NCI-H510A treated with DMSO at 0.1 percent for 48 hours (cell line): ENCODE measurements around the gene CAPN13.

ENCODE experiments used
- DNase-seq: peaks from one replicate; lab custom pipeline; 2025; lab: John Stamatoyannopoulos, UW

The CAPN13 gene

DNA sequence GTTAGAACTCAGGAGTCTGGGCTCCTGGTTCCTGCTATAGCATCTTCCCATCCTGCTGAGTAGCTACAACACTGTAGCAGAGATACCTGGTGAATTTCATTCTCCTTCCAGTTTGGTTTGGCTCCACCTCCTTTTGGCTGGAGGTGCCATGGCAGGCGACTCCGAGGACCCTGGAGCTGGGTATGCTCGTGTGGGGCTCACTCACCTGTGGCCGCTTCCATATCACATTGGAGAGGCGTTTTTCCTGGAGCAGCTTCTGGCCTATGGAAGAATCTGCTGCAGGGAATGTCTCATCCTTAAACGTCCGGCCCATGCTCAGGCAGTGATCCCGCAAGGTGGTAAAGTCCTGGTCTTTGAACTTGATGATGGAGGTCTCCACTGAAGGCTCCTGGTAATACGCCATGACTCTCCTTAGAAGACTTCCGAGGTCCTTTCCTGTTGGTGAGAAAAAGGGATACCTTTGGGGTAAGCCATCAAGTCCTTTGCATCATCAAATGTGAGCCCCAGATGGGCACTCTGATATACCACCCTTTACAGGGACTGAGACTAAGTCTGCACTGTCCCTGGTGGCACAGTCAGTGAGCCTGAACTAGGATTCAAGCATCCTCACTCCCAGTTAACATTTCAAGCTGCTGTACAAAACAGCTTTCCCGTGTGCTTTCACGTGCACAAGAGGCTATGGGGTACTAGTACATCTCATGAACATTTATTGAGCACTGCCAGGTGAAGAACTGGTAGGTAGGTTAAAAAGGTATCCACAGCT, 20.1 kb downstream of the CAPN13 start:
- DNase-seq = no peak

DNA sequence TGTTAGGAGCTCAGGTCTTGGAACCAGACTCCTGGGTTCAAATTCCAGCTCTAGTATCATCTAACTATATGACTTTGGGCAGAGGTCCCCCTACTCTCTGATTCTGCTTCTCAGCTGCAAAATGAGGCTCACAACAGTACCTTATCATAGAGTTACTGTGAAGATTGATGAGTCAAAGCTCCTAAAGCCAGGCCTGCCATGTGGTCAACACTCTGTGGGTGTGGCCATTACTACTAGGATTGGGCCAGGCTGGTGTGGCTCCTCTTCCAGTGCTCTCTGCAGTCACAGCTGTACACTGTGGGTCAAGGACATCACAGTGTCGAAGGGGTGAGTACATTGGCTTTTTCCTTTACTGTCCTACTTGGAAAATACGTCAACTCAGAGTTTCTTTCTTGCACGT, 22.6 kb downstream of the CAPN13 start:
- DNase-seq = no peak

DNA sequence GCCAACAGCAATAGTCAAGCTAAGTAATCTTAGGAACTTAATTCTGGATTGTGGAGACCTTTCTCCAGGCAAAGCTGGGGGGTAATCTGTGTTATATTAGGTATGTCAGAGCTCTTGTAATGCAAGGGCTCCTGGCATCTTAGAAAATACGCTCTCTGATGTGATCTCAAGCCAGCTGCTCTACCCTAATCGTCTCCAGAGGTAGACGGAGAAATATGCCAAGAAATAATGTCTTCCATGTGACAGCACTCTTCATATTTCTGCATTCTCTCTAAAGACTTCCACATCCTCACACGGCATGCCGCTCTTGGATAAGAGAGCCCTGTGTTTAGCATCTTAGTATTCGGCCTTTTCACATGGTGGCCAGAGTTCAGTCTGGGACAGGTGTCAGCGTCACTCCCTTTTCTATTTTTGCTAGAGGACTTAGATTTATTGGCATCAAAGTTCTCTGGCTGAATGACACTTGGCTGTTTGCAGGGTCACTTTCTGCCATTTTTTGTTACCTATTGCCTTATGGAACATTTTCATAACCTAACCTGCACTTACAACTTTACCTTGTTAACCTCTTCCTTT, 25.2 kb downstream of the CAPN13 start:
- no peak for DNase-seq

DNA sequence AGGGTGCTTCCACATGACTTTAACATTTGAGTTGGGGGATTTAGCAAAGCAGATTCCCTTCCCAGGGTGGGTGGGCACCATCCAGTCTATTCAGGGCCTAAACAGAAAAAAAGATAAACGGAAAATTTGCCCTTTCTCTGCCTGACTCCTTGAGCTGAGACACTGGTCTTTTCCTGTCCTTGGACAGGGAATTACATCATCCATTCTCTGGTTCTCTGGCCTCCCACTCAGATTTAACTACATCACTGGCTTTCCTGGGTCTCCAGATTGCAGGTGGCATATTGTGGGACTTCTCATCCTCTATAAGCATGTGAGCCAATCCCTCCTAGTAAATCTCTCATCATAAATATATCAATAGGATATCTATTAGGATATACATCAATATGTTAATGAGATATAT, 25.8 kb downstream of the CAPN13 start:
- DNase-seq = no peak

DNA sequence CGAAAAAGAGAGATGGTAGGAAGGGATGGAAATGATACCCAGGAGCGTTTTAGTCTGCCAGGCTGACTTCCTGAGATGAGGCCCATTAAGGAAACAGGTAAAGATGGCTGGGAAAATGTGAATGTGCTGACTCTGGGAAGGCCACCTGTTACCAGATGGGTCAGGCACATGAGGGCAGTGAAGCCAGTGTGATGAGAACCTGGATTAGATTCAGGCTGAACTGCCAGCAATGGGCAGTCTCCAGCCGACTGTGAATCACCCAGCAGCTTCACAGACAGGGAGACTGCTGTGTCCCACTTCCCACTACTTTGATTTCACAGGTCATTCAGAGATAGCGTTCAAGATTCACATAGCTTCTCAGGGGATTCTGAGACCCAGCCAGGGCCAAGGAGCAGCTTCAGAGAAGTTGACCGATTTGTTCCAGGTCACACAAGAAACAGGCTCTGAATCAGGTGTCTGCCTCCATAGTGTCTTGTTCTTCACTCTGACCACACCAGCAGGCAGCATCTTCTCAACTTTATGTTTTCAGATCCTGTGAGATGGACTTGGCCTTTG, 26.4 kb downstream of the CAPN13 start:
- no peak for DNase-seq

DNA sequence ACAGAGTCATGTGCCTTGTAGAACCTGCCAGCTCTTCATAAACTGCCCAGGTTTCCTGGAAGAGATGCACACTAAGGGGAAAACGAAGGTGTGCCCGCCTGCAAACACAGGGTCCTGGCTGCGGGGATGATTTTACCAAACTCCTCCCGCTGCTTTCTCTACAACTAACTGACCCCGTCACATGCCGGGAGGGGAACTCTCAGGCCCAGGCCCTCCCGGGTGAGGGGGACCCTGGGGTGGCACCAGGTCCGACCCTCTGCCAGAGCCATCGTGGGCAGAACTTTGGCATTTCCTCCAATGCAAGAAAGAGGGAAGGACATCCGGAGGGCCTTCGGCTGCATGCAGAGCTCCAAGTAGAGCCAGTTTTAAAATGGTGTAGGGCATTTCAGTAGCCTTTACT, 28.6 kb downstream of the CAPN13 start:
- no peak for DNase-seq

DNA sequence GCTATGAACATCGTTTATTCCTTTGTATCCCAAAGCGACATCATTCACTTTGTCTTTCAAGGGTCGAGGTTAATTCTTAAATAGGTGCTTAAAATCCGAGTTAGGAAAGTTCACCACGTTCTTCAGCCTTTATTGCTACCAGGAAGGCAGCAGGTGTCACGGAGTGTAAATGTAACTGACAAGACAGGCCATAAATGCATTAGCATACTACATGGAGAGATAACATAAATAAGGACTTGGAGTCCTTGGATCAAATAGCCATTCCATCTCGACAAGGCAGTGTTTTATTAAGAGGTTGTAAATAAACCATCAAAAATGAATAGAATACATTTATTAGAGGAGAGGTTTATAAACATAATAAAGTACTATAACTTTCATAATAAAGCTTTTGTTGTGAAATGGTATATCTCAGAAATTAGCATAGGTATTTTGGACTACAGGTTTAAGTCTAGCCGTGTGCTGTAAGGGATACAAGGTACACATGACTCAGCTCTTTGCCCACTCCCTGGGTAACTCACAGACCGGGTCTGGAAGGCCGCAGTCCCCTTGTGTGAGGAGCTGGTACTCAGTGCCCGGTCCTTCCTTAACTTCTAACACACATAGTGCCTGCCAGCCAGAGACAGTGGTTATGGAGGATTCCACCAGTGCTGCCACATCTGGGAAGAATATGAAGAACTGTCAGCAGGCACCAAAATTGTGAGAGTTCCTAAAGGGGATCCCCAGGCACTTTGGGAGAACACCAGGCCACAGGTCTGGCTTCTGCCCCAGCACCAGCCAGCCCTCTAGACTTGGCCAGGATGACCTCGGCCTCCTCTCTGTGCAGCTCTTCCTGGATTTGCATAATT, 29.4 kb downstream of the CAPN13 start:
- DNase-seq = no peak

DNA sequence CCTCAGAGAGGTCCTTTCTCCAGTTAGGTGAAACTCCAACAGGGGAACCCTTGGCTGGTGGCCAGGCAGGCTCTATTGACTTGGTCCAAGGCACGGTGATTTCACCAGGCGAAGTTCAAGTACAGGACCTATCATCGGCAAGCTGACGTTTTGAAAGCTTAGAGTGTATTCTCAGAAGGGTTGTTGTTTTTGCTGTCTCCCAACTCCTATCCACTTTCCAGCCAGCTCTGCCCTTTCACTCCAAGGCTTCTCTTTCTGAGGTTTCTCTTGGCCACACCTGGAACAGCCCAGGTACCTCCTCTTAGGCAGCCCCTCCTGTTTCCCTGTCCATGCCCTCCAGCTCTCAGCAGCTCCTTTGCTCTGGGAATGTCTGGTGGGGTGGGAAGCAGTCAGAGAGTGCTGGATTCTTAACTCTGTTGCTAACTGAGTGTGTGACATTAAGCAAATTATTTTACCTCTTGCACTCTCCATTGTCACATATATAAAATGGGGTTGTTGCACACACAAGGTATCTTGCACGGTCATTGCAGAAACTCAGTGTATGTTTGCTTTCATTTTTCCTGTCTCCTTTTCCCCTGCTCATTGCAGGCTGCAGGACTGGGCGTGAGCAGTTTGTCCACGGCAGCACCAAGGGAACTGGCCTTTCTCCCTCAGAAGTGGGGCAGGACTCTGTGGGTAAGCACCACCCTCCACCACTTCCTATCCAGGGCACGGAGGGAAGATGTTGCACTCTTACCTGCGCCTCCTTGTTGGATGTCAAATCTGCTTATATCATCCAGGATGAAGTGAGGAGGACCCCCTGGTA, 30.2 kb downstream of the CAPN13 start:
- DNase-seq = no peak

DNA sequence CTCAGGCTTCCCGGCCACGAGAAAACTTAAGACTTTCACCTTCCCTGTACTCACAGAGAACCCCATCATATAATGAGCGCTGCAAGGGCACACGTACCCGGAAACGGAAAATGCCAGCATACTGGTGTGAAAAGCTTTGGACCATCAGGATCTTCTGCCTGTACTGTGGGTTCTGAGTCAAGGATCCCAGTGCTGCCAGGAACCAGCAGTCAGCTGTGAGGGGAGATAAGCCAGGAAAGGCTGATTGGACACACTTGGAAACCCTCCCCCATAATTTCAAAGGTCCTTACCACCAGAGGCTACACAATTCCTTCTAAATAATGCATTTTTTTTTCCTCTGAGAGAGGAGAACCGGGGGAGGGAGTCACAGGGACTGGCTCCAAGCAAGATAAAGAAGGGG, 31.4 kb downstream of the CAPN13 start:
- no peak for DNase-seq

DNA sequence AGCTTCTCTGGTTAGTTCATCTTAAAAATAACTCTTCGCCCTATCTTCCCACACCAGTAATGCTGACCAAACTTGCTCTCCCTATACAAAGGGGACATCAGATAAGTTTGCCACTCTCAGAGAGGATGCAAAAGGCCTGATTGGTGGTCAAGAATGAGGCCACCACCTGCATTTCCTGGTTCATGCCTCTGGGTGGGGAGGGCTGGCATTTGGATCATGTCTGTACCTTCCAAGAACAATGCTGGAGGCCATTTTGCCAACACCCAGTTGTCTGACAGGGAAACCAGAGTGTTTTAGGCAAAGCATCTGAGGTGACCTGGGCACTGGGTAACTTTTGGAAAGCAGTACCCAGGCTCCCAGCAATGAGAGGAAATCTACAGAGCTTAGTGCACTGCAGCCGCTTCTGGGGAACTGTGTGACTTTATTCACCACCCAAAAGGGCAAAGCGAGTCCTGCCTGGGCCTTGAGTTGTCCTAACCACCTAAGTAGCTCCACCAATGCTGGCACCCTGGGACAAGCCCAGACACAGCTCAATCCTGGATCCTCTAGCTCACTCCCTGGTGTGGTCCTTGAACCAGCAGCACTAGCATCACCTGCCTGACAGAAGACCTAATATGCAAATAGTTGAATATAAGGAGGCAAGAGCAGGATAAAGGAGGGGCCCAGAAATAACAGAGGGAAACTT, 35.1 kb downstream of the CAPN13 start:
- no peak for DNase-seq

DNA sequence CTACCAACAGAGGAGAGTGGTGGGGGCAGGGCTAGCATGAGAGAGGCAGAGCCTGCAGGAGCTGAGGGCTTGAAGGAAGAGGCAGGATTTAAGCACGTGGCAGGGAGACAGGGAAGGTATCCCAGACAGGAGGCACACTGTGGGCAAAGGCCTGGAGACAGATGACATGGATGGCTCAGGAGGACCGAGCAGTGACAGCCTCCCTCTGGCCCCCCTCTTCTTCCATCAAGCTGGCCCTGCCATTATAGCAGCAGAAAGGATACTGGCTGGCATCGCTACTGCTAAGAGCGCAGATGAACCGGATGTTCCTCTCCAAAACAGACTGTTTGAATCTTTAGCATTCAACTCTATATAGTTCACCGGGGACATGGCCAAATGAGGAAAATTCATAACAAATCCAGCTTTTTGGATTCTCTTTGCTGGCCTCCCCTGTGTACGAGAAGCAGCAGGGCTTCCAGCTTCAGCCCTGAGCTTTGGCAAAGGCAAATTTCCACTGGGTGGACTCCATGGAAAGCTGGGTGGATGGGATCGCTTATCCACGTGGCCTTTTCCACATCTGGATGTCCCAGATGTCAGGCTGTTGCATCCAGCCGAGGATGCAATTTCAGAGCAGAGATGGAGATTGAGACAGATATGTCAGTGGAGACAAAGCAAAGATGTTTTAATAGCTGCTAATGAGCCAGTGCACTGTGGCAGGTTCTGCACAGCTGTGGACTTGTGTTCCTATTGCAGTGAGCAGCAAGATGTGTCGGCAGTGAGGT, 36.2 kb downstream of the CAPN13 start:
- no peak for DNase-seq

DNA sequence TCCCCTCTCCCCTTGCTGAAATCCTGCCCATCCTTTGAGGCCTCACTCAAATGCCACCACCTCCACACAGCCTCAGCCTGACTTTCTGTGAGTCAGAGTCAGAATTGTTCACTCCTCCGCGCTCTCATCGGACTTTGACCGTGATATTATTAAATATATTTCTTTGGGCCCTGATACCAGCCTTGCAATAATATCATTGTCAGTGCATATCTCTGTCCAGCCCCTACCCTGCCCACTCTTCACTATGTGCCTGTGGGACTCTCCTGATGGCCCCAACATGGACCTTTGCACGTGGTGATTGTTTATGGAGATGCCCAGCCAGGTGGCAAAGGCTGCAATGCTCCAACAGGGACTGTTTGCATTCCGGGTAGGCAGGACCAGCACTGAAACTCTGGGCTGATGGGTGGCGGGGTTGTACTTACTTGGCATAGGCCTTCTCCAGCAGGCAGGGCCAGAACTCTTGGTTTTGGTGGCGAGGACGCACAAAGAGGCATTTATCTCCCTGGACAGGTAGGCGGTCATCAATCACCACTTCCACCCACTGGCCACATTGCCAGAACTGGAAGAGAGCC, 37.3 kb downstream of the CAPN13 start:
- no peak for DNase-seq

DNA sequence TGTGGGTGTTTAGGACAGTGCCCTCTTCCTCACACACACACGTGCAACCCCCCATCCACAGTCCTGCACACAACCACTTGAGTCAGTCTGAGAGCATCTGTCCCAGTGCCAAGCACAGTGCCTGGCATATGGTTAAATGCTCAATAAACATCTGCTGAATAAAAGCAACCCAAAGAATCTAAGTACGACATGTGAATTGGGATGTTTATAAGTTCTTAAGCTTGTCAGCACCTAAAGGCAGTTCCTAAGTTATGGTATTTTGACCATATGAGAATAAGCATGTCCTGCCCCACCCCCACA, 37.8 kb downstream of the CAPN13 start:
- no peak for DNase-seq

DNA sequence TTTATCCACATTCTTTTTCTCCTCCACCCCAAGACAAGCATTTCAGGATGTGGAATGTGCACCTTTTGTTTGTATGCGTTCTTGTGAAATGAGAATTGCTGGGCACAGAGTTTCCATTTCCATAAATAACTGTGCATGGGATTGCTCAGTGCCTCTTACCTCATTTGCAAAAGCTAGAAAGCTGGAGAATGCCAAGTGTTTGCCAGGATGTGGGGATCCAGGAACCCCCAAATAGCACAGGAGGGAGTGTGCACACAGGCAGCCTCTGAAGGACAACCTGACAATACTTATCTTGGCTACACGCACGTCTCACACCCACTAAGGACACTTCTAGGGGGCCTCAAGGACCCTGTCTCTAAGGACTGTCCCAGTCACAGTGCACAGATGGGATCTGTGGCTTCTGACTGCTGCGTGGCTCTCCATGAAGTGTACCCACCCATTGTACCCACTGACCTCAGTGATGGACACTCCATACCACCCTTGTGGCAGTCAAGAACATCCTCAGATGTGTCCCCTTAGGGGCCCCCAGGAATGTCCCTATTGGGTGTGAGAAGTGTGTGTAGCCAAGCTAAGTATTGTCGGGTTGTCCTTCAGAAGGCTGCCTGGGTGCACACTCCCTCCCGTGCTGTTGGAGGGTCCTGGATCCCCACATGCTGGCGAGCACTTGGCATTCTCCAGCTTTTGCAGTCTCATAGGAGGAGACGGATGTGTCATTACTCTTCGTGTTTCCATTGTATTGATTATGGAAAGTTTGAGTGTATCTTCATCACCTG, 38.4 kb downstream of the CAPN13 start:
- DNase-seq = no peak

DNA sequence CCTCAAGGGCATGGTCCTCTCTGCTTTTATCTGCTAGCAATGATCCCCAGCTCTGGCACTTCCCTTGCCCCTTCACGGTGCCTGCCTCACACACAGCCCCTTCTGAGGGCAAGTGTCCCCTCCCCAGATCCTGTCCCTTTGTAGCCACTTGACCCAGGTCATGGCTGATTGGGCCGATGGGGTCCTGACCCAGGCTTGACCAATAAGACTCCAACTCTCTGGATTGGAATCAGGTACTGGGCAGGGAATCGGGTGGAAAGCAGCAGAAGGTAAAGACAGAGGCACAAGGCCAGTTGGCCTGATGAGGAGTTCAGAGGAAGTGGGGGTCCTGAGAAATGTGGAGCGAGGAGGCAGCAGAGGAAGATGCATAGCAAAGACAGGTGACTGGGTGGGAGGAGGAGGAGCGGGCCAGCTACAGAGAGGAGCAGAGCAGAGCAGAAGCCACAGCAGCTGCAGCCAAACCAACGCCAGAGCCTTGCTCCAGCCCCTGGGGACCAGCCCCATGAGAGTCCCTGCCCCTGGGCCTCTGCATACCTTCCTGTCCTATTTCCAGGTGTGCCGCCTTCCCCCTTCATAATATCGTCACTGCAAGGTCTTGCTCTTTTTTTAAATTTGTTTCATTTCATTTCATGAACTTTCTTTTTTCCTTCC, 39.1 kb downstream of the CAPN13 start:
- DNase-seq = no peak

DNA sequence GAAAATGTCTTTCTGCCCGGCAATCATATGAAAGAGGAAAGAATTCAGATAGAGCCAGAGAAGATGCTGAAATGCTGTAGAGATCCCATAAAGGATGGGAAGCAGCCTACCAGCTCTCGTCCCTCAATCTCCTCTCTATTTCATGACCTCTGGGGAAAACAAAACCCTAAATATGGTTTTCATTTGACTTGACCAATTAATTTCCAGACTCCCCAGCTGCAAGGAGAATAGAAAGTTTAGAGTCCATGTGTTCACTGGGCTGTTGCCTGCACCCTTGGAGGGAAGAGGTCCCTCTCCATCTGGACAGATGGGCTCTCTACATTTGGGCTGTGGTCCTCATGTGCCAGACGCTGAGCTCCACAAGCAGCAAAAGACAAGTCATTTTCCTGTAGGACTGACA, 40.6 kb downstream of the CAPN13 start:
- no peak for DNase-seq

DNA sequence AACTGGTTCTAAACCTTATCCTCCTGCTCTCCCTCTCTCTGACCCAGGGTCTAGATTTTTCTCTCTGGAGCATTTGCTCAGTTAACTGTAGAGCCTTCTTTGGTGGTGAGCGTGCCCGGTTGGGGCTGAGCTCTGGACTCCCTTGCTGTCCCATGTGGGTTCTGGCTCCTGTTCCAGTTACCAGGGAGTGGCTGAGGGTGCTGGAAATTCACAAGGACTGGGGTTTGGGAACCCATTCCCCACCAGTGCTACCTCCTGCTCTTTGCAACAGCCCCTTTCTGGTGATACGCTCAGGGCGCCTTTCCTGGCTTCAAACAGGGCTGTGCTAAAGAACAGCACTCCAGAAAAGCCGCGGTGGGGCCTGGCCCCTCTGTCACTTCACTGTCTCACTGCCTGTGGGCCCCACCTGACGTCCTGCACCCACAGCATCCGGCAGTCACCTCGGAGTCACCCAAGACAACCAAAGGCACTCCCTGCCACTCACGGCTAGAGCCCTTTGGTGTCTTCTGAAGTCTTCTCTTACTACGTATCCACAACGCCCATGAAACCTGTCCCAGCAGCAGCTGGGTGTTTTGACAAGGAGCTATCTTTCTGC, 41.3 kb downstream of the CAPN13 start:
- no peak for DNase-seq

DNA sequence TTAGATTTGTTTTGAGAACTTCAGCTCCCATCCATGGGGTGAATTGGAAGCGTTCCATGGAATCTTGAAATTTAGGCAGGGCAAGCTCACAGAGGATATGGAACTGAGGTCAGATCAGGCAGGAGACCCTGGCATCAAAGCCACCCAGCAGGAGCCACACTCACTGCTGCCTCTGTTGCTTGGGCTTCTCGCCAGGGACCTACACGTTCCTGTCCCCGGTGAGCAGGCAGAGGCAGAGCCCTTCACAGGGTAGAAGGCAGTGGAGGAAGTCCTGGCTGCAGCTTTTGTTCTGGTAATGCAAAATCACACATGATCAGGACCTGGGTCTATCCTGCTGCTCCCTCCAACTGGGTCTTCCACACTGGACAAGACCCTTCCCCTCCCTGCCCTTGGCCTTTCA, 42.1 kb downstream of the CAPN13 start:
- DNase-seq = no peak
